Head of caudate nucleus (tissue), 42 donors: ENCODE results near the gene SKIC8.
"Not testable (repeated sequence)": the region's sequence is repeated elsewhere in the genome, so short reads cannot be mapped to it uniquely, and the experiment has no call there.

ENCODE experiments used
- DNase-seq, 42 donors: peaks; one replicate each; pipeline versions ENCODE4 v3.0.0 to v3.0.0-alpha.2; 2020 to 2021; ENCODE audit warnings: mixed read lengths in 7 of 42
- intact Hi-C: fragments of 100-400 bp; cut with DNase I; formaldehyde crosslinking; loops from one replicate; pipeline ENCODE4 v1.15.0; 2022

Gene SKIC8

DNA sequence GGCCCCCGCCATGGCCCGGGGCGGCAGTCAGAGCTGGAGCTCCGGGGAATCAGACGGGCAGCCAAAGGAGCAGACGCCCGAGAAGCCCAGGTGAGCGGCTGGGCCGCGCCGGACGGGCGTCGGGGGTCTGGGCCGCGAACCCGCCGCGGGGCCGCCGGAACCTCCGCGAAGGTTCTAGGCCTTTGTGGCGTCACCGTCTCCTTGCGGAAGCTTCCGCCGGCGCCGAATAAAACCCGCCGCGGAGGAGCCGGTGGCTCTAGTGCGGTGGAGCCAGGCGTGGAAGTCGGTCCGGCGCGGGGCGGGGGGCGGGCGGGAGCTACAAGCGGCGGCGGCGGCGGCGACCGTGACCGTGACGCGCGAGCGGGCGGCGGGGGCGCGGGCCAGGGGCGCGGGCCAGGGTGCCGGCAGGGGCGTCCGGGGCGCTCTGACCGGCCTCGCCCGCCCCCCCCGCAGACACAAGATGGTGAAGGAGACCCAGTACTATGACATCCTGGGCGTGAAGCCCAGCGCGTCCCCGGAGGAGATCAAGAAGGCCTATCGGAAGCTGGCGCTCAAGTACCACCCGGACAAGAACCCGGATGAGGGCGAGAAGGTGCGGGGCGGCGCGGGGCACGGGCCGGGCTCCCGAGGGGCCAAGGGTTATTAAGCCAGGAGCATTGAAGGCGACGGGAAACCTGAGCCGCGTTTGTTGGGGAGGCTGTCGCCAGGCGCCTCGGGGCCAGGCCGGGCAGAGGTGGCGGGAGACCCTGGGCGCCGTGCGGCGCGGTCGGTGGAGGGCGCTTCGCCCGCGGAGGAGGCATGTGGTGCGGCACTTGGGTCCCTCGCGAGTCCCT is 34.9 kb downstream of the SKIC8 start, which contains the start of gene DNAJA4:
Gene DNAJA4, plus strand, starts transcription at position 259 of the 833 bp plus-strand sequence. Its CDS starts 202 bp downstream, at position 461.
- DNase-seq: peak; percentile 40 to 86 (median 70)
- intact Hi-C loops: no loop called here

DNA sequence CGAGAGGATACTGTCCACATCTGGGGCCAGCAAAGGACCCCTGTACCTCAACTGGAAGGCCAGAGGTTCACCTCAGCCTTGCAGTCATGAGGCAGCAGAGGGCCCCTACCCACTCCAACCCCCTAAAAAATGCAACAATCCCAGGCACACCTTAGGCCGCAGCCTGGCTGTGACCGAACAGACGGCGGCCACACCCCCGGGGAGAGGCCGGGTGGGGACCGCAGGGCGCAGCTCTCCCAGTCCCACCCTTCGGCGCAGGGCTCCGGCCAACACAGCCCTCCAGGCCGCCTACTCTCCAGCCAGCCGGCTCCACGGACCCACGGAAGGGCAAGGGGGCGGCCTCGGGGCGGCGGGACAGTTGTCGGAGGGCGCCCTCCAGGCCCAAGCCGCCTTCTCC is 35.5 kb downstream of the SKIC8 start:
- intact Hi-C loops: no loop called here

DNA sequence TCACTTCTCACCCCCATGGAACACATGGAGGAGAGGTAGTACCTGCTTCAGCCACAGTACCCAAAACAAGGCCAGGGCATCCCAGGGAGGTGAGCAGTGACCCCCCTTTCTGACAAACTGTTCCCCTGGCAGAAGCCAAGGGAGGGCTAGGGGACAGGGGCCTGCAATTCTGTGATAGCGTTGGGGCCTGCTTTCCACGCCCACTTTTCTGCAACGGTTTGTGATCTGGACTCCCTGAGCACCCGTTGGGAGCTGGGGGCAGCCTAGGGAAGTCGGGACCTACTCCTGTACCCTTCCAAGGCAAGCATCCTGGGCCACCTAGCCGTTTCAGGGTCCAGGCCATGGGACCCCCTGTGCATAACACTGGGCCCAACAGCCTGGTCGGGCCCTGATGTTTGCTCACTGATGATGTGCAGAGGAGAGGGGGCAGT is 36.0 kb downstream of the SKIC8 start:
- DNase-seq: no peak
- intact Hi-C loops: no loop called here

More for the DNA sequence above, 35.5 kb downstream of the SKIC8 start:
- DNase-seq: peak in 1 of 42 donors; percentile 23

- intact Hi-C loops: no loop called here
- no peak for DNase-seq
Measured at GRCh38 chr15:78261062-78261461, 38.3 kb downstream of the SKIC8 start.

- intact Hi-C loops: no loop called here
- DNase-seq: peak in 1 of 42 donors; percentile 44
Measured at GRCh38 chr15:78260489-78260888, 38.9 kb downstream of the SKIC8 start.

GRCh38 chr15:78259232-78259631 is 40.2 kb downstream of the SKIC8 start:
- DNase-seq: no peak
- intact Hi-C loops: no loop called here

GRCh38 chr15:78257681-78258080 is 41.7 kb downstream of the SKIC8 start:
- intact Hi-C loops: no loop called here

DNA sequence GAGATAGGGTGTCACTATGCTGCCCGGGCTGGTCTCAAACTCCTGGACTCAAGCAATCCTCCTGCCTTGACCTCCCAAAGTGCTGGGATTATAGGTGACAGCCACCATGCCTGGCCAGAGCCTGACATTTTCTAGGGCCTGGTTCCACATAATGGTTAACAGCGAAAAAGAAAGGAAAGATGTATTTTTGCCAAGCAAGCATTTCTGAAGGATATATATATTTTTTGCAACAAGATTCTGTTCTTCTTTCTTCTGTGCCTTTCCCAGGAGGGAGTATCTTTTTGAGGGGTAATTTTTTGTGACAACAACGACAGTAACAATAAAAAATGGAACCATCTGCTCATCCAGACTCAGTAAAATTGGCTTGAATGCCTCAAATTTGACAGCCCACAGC is 43.4 kb downstream of the SKIC8 start:
- DNase-seq: no peak
- intact Hi-C loops: no loop called here

More at GRCh38 chr15:78257681-78258080, 41.7 kb downstream of the SKIC8 start:
- peak in 4 of 42 donors; percentile 33 to 60 (median 52) for DNase-seq

DNA sequence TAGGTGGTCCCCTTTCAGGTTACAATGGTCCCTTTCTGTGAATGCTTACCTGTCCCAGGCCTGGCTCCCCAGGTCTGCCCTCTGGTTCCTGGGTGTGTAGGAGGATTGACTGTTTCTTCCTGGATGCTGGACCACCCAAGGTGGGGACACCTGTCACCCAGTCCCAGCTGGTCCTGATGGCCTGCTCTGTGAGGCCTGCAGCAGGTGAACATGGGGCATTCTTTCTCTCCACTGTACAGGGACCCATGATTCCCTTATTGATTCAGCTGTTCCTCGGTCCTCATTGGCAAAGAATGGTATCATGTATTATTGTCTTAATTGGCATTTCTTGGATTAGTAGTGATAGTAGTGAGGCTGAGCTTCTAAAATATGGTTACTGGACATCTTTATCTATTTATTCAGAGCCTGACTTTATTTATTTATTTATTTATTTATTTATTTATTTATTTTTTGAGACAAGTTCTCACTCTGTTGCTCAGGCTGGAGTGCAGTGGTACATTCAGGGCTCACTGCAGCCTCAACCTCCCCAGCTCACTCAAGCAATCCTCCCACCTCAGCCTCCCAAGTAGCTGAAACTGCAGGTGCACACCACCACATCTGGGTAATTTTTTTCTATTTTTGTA is 43.9 kb downstream of the SKIC8 start:
- intact Hi-C loops: no loop called here
- no peak for DNase-seq

DNA sequence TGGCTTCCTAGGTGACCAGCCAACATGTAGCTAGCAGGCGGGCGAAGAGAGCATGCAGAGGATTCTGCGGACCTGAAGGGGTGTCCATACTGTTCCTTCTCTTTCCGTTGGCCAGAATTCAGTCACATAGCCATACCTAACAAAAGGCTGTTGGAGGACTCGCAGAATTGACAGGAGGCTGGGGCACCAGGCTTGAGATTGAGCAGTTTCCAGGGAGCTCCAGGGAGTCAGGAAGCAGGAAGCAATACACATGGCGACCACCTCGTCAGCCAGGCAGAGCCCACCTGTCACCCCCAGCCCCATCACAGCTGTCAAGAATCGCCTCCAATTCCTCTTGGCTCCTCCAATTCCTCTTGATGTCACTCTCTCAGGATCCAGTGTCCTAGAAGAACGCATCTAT is 48.3 kb downstream of the SKIC8 start:
- intact Hi-C loops: no loop called here
- DNase-seq: no peak

GRCh38 chr15:78249131-78249530 is 50.3 kb downstream of the SKIC8 start:
- no peak for DNase-seq
- intact Hi-C loops: no loop called here

- intact Hi-C loops: no loop called here
Measured at GRCh38 chr15:78247911-78248310, 51.5 kb downstream of the SKIC8 start.

GRCh38 chr15:78245976-78246620 is 53.3 kb downstream of the SKIC8 start:
- DNase-seq, intact Hi-C loops: not testable (repeated sequence)

More at GRCh38 chr15:78247911-78248310, 51.5 kb downstream of the SKIC8 start:
- no peak for DNase-seq

DNA sequence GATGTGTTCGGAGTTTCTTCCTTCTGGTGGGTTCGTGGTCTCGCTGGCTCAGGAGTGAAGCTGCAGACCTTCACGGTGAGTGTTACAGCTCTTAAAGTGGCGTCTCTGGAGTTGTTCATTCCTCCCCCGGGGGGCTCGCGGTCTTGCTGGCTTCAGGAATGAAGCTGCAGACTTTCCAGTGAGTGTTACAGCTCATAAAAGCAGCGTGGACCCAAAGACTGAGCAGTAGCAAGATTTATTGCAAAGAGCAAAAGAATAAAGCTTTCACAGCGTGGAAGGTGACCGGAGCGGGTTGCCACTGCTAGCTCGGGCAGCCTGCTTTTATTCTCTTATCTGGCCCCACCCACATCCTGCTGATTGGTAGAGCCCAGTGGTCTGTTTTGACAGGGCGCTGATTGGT is 54.0 kb downstream of the SKIC8 start:
- DNase-seq, intact Hi-C loops: not testable (repeated sequence)

DNA sequence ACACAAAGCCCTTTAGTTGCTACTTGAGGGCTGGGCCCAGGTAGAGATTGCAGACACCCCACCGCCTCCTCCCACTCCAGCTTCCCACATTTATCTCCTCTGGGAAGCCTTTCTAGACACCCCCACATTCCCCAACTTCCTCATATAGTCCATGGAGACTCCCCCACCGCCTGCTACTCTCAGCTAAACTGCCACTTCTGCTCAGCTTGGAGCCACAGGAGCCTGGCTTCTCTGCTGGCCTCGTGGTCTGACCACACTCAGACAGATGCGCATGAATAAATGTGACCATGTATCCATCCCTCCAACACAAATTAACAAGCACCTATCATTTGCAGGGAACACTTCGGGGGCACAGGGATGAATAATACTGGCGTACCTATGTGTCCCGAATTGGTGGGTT is 54.5 kb downstream of the SKIC8 start:
- DNase-seq: peak in 1 of 42 donors; percentile 22
- intact Hi-C loops: loop anchor here (5.0 kb wide), 1 partner anchor 133 kb away; no protein-coding TSS in a partner anchor

DNA sequence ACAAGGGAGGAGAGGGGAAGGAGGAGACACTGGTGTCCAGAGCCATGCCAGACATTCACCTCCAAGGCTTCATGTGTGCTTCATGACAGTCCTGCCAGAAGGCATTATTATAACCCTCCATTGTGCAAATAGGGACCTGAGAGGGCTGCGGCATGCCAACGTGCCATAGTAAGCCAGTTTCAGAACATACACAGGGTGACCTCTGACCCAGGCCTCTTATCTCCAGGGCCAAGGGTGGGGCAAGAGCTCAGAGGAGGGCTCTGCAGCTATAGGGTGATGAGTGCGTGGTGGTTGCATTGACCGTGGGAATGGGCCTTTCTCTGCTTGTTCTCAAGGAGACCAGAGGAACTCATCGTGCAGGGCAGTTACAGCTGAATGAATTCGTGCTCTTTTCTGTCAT is 55.3 kb downstream of the SKIC8 start:
- intact Hi-C loops: loop anchor here (5.0 kb wide), 1 partner anchor 132 kb away; no protein-coding TSS in a partner anchor
- DNase-seq: peak in 1 of 42 donors; percentile 11

DNA sequence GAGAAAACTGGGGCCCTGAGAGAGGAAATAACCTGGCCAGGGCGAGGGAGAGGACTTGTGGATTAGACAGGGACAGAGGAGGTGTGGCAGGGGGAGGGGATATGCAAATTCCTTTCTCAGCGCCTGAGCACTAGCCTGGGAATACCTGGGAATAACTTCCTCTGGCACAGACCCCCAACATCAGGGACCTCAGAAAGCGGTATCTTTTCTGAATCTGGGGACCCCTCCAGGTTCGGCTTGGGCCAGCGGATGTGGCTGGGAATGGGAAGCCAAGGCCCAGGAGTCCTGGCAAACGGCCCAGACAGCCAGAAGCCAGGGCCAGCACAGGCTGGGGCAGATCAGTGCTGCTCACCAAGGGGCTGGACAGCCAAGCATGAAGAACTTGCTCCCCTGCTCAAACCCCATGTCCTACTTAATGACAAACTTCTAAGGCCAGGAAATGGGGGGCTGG is 55.9 kb downstream of the SKIC8 start:
- peak in 32 of 42 donors; percentile 24 to 72 (median 50) for DNase-seq
- intact Hi-C loops: loop anchor here (5.0 kb wide), 1 partner anchor 131 kb away; no protein-coding TSS in a partner anchor

DNA sequence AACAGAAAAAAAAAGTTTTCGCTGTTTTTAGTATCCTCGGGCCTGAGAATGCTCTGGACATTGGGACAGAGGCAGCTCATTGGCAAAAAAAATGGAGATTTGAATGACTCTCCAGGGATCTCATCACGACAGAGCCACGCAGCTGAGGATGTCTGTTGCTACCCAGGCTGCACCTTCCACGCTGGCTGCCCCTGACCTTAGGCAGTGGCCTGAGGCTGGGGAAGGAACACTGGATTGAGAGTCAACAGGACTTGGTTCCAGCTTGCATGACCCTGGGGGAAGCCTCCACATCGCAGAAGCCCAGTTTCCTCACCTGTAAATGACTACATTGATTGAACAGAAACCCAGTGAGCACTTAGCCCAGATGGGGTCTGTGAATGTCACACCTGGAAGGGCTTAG is 56.4 kb downstream of the SKIC8 start:
- intact Hi-C loops: loop anchor here (5.0 kb wide), 1 partner anchor 131 kb away; no protein-coding TSS in a partner anchor
- peak in 1 of 42 donors; percentile 21 for DNase-seq

- intact Hi-C loops: loop anchor here (5.0 kb wide), 1 partner anchor 130 kb away; no protein-coding TSS in a partner anchor
- peak in 37 of 42 donors; percentile 25 to 81 (median 54) for DNase-seq
Measured at GRCh38 chr15:78242128-78242527, 57.3 kb downstream of the SKIC8 start.
